ENCODE data around the gene AKT3. TPM values are rescaled to one million over a fixed set of nuclear protein-coding genes. Genes with fewer than 3 reads are reported as not detected.

The AKT3 gene
- total RNA-seq, 5 donors from 2014 or later (not counting 1 experiment from before 2014, with no cell fraction given): 94.5 to 124 (median 112) TPM

GRCh38 chr1:243440406-243440805 is 409.6 kb downstream of the AKT3 start:
- CTCF ChIA-PET: no interaction called here
- Histone ChIP-seq H3K27ac (ENCODE audit: low read length) (no peak overlapping the region), H3K9me3 (no peaks in the 10 kb centered on the region), H3K4me3 (ENCODE audit: control insufficient read depth in 1 of 2, extremely low read depth in 1 of 2, low read length in 1 of 2) (no peak overlapping the region), H3K36me3 (ENCODE audit: control insufficient read depth in 2 of 2, extremely low read depth in 1 of 2, insufficient read depth in 1 of 2, low read length in 1 of 2) (no peaks in the 10 kb centered on the region), H3K27me3 (replicated peaks in 1 of 2; ENCODE audit: control insufficient read depth in 2 of 2, extremely low read depth in 1 of 2, insufficient read depth in 2 of 2, low read length in 1 of 2) (no peaks in the 10 kb centered on the region), H3K4me1 (ENCODE audit: control insufficient read depth in 1 of 2, extremely low read depth in 1 of 2, insufficient read depth in 2 of 2, low read length in 2 of 2) (no peaks in the 10 kb centered on the region)
- Mint-ChIP-seq H3K27ac (no peak overlapping the region), H3K4me1 (peaks cover 0 to 2% (median 0%) of the 10 kb centered on the region in 3 donors), H3K36me3 (peaks cover 13% of the 10 kb centered on the region), H3K4me3 (no peak overlapping the region), H3K9me3 (no peaks in the 10 kb centered on the region), H3K27me3 (no peaks in the 10 kb centered on the region)
- DNase-seq: no peak
- POLR2A ChIA-PET: no interaction called here
- ATAC-seq (replicated peaks in 1 of 4): no peak
- 92% methylated on average over 2 of the region's 2 CpGs for WGBS (ENCODE audit: insufficient coverage)

GRCh38 chr1:243438815-243439214 is 411.2 kb downstream of the AKT3 start:
- Histone ChIP-seq H3K27ac (ENCODE audit: low read length) (no peak overlapping the region), H3K4me3 (ENCODE audit: control insufficient read depth in 1 of 2, extremely low read depth in 1 of 2, low read length in 1 of 2) (no peak overlapping the region), H3K9me3 (no peaks in the 10 kb centered on the region), H3K36me3 (ENCODE audit: control insufficient read depth in 2 of 2, extremely low read depth in 1 of 2, insufficient read depth in 1 of 2, low read length in 1 of 2) (no peaks in the 10 kb centered on the region), H3K27me3 (replicated peaks in 1 of 2; ENCODE audit: control insufficient read depth in 2 of 2, extremely low read depth in 1 of 2, insufficient read depth in 2 of 2, low read length in 1 of 2) (no peaks in the 10 kb centered on the region), H3K4me1 (ENCODE audit: control insufficient read depth in 1 of 2, extremely low read depth in 1 of 2, insufficient read depth in 2 of 2, low read length in 2 of 2) (no peaks in the 10 kb centered on the region)
- ChIA-PET CTCF (no interaction called here), POLR2A (no interaction called here)
- H3K27ac Mint-ChIP-seq: no peak overlapping the region
- no peaks in the 10 kb centered on the region for H3K27me3 Mint-ChIP-seq
- peaks cover 0 to 2% (median 0%) of the 10 kb centered on the region in 3 donors for H3K4me1 Mint-ChIP-seq
- no peaks in the 10 kb centered on the region for H3K9me3 Mint-ChIP-seq
- ATAC-seq (replicated peaks in 1 of 4) (no peak), DNase-seq (no peak)
- WGBS (ENCODE audit: insufficient coverage): no CpG with 5 or more reads among the region's 2 CpGs
- no peak overlapping the region for H3K4me3 Mint-ChIP-seq
- peaks cover 17% of the 10 kb centered on the region for H3K36me3 Mint-ChIP-seq

Other genes starting within 250 kb of the AKT3 start
- gene ZBTB18, start 201.0 kb upstream of the AKT3 start, total RNA-seq: 10 to 100 TPM; 41.2 to 58.4 (median 52.4) TPM

All from T-cell (primary cell).